Medulla oblongata (tissue), 1 donor: ENCODE results near the gene PROSER3.
"Not testable (repeated sequence)": the region's sequence is repeated elsewhere in the genome, so short reads cannot be mapped to it uniquely, and the experiment has no call there.

Source experiments
- DNase-seq: peaks from one replicate; pipeline ENCODE4 v3.0.0-alpha.2; 2015; ENCODE audit errors: extremely low spot score

PROSER3 gene

DNA sequence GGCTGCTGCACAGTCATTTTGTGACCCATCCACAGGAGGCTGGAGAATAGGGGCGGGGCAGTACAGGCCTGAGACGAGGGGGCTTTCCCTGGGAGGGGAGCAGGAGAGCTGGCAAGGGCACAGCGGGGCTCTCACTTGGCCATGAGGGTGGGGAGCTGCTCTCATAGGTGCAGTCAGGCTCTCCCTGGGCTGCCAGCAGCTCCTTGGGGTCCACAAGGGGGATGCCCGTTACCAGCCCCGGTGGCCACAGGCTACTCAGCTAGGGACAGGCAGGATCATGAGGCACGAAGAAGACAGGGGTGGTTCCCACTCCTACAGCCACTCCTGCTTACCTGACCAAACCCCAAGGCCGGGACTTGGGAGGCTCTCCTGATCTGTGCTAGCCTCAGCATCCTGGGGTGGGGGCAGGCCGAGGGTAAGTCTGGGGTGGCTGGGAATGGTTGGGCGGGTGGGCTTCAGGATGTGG, 33.9 kb downstream of the PROSER3 start:
- no peak for DNase-seq

DNA sequence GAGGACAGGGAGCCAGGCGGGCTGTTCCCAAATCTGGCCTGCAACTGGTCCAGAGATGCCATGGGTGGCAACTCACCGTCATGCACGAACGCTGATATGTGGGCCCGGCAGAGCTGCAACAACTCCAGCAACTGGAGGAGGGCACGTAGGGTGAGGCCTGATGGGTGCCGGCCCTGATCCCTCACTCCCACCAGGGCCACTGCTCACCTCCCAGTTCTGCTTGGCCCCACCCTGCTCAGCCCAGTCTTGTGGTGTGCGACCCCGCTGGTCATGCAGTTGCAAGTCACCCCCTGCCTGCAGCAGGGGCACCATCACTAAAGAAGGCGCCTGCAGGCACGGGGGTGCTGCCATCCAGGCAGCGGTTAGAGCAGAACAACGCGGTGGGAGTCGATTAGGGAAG, 34.3 kb downstream of the PROSER3 start:
- no peak for DNase-seq

DNA sequence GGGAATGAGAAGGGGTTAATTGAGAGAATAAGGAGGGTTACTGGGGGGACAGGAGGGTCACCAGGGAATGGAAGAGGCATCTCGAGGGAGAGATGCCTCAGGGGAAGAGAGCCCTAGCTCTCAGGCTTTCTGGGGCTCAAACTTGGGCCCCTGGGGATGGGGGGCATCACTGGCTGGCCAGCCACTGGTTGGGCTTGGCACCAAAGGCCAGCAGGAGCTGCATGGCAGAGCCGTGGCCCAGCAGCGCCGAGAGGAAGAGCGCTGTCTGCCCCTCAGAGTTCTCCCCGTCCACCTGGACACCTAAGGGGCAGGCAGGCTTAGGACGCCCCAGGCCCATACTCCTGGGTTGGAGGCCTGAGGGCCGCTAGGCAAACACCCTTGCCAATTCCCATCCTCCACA, 34.9 kb downstream of the PROSER3 start:
- no peak for DNase-seq

DNA sequence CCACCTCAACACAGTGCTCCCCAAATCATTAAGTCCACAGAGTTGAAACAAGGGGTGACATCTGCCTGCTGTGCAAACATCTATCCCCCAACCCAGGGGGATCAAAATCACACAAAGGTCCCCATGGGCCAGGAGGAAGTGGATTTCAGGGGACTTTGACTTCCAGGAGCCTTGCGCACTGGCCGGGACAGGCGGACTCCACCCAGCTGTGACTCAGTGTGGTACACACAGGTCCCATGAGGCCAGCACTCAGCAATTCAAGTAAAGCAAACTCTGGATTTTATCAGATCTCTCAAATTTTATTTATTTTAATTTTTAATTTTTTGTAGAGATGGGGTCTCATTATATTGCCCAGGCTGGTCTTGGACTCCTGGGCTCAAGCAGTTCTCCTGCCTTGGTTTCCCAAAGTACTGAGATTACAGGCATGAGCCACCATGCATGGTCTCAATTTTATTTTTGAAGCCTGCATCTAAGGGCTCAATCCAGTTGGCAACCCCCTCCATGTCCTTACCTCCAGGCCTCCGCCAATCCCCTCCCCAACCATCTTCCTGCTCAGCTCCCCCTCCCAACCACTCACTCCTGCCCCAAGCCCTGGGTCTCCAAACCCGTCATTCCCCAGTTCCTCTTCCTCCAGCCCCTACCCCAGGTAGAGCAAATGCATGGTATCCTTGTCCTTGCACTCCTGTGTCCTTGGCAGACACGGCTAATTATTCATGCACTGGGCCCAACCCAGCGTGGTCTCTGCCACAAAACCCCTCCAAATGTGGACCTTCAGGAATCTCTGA, 35.6 kb downstream of the PROSER3 start:
- DNase-seq = no peak

DNA sequence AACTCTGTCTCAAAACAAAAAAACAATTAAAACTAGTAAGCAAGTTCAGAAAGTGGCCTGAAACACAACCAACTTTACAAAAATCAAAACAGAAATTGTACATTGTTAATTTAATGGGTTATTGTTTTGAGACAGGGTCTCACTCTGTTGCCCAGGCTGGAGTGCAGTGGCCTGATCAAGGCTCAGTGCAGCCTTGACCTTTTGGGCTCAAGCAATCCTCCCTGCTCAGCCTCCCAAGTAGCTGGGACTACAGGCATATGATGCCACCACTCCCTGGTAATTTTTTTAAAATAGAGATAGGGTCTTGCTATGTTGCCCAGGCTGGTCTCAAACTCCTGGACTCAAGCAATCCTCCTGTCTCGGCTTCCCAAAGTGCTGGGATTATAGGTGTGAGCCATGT, 37.6 kb downstream of the PROSER3 start:
- not testable (repeated sequence) for DNase-seq

DNA sequence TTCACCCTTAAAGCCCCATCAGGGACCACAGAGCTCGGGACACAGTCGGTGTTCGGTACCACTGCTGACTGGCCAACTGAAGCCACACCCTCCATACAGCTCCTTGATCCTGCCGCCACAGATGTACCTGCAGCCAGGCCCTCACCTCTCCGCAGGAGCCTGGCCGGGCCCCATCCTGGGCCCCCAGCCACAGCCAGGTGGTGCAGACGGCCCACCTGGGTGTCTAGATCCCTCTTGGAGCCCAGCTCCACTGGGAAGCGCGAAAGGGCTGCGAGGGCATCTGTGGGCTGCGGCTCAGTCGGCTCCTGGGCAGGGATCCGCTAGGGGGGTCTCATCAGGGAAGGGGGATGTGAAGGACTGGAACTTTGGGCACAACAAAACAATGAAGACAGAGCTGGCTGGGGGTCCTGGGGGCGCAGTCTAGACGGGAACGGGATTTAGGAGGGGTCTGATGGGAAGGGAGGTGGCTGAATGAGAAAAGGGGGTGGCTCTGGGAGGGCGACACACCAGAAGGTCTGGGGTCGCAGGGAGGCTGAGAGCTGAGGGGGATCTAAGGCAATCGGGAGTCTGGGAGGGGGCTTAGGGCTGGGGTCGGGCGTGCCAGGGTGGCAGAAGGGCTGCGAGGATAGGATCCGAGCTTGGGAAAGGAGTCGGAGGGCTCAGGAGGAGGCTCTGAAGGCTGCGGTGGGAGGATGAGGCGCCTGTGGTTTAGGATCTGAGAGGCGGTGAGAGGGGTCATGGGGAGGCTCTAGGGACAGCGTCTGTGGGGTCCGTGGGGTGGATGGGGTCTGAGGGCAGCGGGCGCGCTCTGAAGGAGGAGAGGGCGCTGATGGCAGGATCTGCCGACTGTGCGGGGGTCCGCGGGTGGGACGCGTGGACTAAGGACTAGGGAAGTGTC, 38.9 kb downstream of the PROSER3 start:
- DNase-seq = no peak

DNA sequence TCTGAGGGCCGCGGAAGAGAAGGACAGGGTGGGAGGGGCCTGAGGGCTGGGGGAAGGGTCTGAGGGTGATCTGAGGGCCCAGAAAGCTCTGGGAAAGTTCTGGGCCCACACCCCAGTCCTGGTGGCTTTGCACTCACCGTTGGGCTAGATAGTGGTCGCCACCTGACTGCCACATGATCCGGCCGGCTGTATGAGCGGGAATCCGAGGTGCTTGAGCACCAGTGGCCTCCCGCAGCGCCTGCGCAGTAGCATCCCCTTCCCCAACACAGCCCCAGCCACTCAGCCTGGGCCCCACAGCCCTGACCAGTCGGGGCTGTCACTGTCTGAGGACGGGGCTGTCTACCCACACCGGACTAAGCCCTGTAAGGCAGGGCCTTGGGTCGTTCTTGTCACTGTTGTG, 39.7 kb downstream of the PROSER3 start:
- peak; percentile 26 for DNase-seq

DNA sequence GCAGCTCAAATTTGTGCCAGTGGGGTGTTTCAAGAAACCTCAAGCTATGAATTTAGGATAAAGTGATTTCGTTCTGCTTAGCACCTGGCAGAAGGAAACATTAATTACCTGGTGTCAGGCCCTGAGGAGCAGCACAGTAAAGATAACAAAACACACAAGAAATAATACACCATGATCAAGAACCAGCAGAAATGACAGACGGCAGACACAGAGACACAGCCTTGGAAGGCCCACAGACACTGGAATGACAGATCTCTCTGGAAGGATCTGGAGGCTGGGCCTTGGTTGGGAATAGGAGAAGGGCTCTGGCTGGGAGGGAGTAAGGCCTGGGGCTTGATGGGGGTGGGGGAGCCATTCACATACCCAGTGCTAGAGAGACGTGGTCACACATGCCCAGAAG, 43.9 kb downstream of the PROSER3 start:
- no peak for DNase-seq

DNA sequence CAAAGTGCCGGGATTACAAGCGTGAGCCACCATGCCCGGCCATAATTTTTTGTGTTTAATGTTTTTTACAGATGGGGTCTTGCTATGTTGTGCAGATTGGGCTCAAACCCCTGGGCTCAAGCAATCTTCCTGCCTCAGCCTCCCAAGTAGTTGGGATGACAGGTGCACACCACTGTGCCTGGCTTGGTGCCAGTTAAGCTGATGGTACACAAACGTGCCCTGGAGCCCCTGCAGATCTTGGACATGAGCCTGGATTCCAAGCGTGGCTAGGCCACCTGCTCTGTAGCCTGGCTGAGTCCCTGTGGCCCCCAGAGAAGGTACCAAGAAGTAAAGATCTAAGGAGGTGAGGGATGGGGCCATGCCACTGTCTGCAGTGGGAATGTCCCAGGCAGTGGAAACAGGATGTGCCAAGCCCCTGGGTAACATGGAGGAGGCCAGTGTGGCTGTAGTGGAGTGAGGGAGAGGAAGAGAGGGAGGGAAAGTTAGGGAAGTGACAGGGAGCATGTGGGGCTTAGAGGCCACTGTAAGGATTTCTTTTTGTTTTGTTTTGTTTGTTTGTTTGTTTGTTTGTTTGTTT, 47.6 kb downstream of the PROSER3 start:
- DNase-seq = no peak

DNA sequence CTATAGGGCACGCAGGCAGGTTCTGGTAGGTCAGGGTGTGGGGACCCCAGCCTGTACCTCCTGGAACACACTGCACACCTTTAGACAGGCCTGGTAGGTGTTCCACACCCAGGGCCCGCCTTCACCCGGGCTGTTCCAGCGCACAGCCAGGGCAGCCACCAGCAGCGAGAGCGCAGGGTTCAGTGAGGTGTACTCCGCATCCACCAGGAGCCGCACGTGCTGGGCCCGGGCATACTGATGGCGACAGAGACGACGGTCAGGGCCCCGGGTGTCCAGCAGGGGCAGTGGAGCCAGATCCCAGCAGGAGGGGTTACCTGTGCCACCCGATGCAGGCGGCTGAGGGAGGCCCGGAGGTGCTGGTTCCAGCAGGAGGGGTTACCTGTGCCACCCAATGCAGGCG, 48.6 kb downstream of the PROSER3 start:
- no peak for DNase-seq

DNA sequence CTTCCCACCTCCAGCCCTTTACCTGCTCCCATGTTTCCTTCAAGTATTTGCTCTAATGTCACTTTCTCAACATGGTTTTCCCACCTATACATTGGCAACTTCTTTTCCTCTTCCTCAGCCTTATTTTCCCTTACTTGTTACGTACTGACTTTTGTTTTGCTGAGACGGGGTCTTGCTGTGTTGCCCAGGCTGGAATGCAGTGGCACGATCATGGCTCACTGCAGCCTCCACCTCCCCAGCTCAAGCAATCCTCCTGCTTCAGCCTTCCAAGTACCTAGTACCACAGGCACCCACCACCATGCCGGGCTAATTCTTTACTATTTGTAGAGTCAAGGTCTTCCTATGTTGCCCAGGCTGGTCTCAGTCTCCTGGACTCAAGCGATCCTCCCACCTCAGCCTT, 49.7 kb downstream of the PROSER3 start:
- no peak for DNase-seq

DNA sequence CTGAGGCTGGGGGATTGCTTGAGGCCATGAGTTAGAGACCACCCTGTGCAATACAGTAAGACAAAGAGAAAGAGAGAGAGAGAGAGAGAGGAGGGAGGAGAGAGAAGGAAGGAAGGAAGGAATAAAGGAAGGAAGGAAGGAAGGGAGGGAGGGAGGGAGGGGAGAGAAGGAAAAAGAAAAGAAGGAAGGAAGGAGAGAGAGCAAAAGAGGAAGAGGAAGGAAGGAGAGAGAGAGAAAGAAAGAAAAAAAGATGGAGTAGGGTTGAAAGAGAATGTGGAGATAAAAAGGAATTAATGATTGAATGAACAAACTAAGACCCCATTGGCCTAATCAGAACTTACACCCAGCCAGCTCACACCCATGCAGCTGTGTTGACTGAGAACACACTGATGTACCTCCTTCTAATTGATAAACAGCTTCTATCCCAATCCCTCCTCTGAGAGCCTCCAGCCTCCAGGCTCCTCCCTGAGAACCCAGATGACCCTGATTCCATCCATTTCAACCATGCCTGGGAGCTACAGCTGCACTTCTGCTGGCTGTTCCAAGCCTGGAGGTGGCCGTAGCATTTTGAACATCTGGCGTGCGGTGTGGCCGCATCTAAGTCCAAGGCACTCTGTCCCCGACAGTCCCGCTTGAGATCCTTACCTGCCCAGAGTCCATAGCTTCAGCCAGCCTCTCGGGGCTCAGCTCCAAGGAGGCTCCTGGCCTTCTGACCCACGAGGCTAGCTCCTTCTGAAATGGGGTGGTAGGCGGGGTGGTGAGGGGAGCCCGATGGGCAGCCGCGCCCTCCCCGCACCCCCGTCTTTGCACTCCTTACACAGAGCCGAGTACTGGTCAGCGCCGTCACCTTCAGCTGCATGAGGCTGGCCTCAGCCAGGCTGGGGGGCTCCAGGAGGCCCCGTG, 53.6 kb downstream of the PROSER3 start:
- no peak for DNase-seq

DNA sequence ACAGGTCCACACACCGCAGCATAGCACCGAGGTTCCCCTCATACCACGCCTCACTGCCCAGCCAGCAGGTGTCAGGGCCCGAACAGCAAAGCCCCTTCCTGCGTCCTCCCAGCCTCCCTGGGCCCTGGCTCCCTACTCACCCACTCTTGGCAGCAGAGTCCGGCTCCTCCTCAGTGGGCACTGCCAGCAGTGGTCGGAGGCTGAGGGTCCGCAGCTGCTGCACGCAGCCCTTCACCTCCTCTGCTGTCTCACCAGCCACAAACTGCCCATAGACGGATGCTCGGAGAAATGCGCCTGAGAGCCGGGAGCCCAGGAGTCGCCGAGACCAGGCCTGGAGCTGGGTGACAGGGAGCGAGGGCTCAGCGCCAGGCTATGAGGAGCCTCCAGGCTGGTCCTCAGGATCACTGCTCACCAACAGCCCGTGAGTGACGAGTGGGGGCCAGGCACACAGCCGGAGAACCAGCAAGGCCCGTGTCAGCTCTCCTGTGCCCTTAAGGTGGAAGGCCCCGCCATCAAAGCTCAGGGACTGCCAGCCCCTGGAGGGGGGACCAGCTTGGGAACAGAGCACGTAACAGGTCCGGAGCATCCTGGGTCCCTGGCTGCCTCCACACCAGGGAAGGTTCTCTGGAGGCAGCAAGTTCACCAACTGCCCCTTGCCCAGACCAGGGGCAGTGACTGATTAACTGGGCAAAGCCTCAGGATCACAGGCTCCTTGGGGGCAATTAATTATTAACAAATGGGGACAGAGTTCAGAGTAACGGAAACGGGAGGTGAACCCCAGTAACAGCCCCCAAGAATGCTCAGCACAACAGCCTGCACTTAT, 54.5 kb downstream of the PROSER3 start, which contains the start of gene PRODH2:
PRODH2 (minus strand) TSS at position 626 of the 823 bp plus-strand sequence; CDS start at position 586, 40 bp downstream.
- no peak for DNase-seq

DNA sequence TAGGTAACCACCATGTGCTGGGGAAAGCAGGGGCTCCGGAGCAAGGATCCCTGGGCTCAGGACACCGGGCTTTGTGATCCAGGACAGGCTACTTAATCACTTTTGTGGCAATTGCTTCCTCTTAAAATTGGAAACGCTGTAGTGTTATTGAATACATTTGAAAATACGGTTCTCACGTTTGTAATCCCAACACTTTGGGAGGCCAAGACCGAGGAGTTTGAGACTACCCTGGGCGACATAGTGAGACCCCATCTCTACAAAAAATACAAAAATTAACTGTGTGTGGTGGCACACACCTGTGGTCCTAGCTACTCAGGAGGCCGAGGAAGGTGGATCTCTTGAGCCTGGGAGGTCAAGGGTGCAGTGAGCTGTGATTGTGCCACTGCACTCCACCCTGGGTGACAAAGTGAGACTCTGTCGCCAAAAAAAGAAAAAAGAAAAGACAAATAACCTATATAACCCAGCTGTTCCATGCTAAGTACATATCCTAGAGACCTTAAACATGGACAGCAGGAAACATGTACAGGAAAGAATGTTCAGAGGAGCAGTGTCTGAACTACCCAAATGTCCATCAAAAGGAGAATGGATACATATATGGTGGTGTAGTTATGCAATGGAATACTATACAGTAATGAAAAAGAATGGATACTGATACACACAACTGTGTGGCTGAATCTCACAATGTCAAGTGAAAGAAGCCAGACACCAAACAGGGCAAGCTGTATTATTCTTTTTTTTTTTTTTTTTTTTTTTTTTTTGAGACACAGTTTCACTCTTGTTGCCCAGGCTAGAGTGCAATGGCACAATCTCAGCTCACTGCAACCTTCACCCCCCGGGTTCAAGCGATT, 55.3 kb downstream of the PROSER3 start:
- no peak for DNase-seq

DNA sequence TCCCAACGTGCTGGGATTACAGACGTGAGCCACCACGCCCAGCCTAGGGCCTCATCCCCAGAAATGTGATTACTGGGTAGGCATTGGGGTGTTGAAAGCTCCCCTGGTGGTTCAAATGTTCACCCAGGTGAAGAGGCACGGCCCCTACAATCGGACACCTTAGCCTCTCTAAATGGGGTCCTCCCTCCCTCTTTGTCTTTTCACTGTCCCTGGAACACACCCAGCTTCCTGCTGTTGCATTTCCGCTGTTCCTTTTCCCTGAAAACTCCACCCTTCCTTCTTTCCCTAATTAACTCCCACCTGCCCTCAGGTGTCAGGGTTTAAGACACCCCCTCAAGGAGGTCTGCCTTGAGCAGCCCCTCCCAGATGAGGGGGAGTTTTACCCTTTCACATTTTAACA, 58.3 kb downstream of the PROSER3 start:
- DNase-seq = no peak

DNA sequence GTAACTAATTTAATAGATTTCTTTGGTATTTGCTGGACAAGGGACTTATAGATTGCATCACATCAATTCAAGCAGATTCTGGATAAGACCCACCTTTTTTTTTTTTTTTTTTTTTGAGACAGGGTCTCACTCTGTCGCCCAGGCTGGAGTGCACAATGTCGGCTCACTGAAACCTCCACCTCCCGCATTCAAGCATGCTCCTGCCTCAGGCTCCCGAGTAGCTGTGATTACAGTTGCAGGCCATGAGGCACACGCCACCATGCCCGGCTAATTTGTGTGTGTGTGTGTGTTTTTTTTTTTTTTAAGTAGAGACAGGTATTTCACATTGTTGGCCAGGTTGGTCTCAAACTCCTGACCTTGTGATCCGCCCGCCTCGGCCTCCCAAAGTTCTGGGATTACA, 58.9 kb downstream of the PROSER3 start:
- no peak for DNase-seq

DNA sequence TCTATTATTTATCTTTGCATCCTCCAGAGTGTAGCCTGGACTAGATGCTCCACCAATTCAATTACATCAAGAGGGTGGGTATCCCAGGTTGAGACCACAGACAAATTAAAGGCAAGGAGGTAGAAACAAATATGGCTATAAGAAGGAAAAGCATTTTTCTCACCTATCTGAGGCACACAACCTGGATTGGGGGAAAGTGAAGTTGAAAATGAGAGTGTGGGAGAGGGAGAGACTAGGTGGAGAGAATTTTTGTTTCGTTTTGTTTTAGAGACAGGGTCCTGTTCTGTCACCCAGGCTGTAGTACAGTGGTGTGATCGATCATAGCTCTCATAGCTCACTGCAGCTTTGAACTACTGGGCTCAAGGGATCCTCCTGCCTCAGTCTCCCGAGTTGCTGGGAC, 60.5 kb downstream of the PROSER3 start:
- DNase-seq = no peak
